A673 (cell line): ENCODE measurements around the gene CDC42BPB.

ENCODE experiments used
- CTCF ChIP-seq: fragments of 300-800, 200-600 bp; sonication (generic); conservative IDR thresholded peaks from 2 replicates; pipeline ENCODE4 v1.5.1; 2017; ENCODE audit warnings: low read depth, mild to moderate bottlenecking, antibody characterized with exemption, low read length, moderate library complexity, mixed read lengths
- EZH2 ChIP-seq: fragments of 200-600 bp; sonication (generic); IDR thresholded peaks from 2 replicates; pipeline ENCODE4 v1.6.1; 2017; ENCODE audit warnings: borderline replicate concordance, low read depth, mild to moderate bottlenecking, mixed read lengths, antibody characterized with exemption, low read length; ENCODE audit not compliant: poor library complexity, severe bottlenecking

DNA sequence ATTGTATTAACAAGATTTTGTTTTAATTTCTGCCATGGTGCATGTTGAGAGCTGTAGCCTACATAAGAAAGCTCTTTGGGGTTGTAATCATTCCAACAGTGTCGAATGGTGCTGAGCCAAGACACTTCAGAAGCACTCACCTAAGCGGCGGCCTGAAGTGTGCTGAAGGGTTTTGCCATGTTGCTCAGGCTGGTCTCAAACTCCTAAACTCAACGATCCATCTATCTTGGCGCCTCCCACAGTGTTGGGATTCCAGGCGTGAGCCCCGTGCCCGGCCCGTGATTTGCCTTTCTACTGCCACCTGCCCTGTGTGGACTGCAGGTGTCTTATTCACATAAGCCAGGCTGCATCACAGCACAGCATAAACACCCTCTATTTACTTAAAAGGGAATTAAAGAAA lies 86.0 kb downstream of the CDC42BPB start:
- TF ChIP-seq CTCF = no peak
- no peak for TF ChIP-seq EZH2
